ENCODE results near the gene TRIB2. TPM values are rescaled to one million over a fixed set of nuclear protein-coding genes. Genes with fewer than 3 reads are reported as not detected.

Gene TRIB2
- 141 TPM for total RNA-seq

GRCh38 chr2:12716282-12717190 is at the start of gene TRIB2:
Gene TRIB2, plus strand, starts transcription at chr2:12716936. Its CDS starts 1,372 bp downstream, at chr2:12718308.

Small RNAs within 50 kb of the gene (small RNA-seq; reads per million reads assigned to genes)
- gene MIR3125 (ENCODE audit: low replicate concordance): 0.09 reads per million

All from metanephros (tissue), 2 donors.